ENCODE measurements around the gene LCNL1.

DNA sequence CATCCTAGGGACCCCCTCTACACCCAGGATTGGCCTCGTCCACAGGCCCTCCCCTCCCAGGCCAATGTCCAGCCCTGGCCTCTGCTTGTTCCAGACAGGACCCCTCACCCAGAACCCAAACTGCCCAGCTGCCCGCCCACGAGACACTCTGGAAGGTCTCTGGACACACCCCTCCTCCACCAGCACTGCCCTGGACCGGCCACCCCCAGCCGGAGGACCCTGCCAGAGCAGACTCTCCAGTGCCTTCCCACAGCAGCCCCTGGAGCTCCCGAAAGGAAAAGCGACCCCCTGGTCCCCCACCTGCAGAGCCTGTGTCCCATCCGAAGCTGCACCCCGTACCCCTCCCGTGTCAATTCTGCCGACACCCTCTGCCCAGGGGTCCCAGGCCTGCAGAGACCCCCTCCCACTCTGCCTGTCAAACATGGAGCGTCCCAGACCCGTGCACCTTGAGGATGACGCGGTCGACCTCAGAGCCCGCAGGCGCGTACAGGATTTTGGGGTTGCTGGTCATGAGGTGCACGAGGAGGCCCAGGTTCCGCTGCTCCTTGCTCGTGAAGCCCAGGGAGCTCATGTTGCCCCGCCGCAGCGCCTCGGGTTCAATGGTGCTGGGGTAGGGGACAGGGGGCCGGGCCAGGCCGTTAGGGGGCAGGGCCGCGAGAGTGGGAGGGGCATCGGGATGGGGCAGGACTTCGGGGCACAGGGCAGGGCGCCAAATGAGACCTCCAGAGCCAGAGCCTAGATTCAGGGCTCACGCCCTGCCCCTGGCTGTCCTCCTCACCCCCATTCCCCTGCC lies 37.3 kb downstream of the LCNL1 start:
- no peak for TF ChIP-seq POLR2A (IDR thresholded peaks at IDR 0.05)
- TF ChIP-seq, protein P1, sequence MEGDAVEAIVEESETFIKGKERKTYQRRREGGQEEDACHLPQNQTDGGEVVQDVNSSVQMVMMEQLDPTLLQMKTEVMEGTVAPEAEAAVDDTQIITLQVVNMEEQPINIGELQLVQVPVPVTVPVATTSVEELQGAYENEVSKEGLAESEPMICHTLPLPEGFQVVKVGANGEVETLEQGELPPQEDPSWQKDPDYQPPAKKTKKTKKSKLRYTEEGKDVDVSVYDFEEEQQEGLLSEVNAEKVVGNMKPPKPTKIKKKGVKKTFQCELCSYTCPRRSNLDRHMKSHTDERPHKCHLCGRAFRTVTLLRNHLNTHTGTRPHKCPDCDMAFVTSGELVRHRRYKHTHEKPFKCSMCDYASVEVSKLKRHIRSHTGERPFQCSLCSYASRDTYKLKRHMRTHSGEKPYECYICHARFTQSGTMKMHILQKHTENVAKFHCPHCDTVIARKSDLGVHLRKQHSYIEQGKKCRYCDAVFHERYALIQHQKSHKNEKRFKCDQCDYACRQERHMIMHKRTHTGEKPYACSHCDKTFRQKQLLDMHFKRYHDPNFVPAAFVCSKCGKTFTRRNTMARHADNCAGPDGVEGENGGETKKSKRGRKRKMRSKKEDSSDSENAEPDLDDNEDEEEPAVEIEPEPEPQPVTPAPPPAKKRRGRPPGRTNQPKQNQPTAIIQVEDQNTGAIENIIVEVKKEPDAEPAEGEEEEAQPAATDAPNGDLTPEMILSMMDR (IDR thresholded peaks at IDR 0.05), result no peak

All from Peyer's patch (tissue), 4 donors.